T-helper 22 cell (primary cell): ENCODE results near the gene FAM228B.

Experiments used
- DNase-seq: peaks from one replicate; pipeline ENCODE4 v3.0.0-alpha.2; 2020; ENCODE audit warnings: low read depth

The FAM228B gene

DNA sequence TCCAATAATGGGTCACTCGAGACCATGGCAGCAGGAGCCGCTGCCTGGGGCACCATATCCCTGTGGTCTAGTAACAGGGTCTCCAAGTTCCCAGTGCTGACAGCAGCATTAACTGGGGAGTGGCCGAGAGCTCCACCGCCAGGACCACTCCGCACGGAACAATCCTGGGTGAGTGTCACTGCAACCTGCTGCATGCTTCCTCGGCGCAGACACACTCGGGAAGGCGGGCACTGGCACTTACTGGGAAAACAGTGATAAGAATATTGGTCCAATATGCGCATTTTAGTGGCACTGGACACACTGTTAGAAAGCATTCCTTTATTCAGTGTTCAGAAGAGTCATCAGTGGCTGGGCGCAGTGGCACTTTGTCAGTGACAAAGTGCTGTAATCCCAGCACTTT, 81.2 kb downstream of the FAM228B start:
- no peak for DNase-seq

DNA sequence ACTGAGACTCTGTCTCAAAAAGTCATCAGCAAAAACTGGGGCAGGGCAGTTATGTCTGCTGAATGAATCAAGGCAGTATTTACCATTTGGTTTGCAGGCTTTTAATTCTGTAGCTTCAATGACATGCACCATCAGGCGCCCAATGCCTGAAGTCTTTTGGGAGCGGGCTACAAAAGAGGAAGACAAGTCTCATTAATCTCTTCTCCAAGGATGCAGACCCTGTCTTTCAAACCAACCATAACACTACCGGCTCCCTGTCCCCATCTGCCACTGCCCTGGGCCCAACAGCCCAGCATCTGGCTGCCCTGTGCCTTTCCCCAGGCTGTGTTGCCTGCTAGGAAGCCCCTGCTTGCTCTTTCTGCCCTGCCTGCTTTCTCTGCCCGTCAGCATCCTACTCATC, 81.9 kb downstream of the FAM228B start:
- no peak for DNase-seq

DNA sequence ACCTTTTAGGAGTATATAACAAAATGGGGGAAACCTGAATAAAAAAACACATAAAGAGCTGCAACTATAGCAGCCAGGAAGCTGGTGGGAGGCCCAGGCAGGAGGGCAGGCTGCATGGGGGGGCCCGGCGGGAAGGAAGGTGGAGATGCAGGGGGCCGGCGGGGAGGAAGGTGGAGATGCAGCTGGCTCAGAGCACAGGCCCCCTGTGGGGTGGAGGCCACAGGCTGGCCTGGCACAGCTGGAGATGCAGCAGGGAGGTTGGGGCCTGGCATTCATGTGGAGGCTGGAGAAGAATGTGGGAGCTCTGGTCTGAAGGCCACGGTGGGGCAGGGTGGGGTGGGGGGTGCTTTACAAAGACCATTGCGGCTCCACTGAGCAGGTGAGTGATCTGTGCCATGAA, 83.0 kb downstream of the FAM228B start:
- DNase-seq = no peak

DNA sequence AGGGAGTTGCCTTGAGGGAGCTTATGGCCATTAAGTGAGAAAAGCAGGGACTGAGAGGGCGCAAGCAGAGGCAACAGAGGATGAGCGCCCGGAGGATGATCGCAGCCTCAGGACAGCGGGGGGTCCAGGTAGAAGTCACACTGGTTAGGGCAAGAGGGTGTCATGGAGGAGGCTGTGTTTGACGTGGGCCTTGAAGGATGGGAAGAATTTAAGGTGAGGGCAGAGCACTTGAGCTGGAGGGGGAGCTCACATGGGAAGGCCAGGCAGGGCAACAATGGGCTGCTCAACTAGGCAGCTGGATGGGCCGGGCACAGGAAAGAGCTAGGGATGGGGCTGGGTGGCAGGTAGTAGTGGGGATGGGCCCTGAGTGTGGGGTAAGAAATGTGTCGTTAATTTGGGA, 83.4 kb downstream of the FAM228B start:
- no peak for DNase-seq

DNA sequence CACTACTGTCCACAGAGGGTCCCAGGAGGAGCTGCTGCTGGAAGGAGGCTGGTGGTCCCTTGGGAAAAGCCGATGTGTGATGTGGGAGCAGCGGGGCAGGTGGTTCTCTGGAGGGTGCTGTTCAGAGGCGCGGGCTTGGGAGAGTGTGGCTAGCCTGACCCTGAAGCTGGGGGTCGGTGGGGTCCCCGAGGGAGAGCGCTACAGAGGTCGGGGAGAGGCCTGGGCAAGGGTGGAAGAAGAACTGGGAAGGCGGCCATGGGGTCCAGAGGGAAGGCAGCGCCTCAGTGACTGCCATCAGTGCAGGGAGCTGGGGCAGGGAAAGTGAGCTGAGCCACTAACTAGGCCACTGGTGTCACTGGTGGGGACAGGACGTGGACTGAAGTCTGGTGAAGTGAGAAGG, 84.1 kb downstream of the FAM228B start:
- no peak for DNase-seq

DNA sequence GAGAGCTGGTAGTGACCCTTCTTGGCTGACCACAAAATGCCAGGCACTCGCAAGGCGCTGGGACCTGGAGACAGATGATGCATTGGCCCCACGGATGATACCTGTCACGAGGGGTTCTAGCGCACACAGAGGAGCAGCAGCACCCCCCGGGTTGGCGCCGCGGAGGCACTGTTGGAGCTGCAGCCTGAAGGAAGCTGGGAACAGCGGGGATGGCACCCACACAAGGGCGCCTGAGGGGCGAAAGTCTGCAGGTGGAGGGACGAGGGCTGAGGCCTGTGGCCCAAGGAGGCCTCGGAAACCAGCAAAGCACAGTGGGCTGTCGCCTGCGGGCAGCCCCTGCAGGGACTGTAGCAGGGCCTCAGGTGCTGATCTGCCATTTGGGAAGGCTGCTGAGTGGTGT, 85.2 kb downstream of the FAM228B start:
- DNase-seq = no peak

DNA sequence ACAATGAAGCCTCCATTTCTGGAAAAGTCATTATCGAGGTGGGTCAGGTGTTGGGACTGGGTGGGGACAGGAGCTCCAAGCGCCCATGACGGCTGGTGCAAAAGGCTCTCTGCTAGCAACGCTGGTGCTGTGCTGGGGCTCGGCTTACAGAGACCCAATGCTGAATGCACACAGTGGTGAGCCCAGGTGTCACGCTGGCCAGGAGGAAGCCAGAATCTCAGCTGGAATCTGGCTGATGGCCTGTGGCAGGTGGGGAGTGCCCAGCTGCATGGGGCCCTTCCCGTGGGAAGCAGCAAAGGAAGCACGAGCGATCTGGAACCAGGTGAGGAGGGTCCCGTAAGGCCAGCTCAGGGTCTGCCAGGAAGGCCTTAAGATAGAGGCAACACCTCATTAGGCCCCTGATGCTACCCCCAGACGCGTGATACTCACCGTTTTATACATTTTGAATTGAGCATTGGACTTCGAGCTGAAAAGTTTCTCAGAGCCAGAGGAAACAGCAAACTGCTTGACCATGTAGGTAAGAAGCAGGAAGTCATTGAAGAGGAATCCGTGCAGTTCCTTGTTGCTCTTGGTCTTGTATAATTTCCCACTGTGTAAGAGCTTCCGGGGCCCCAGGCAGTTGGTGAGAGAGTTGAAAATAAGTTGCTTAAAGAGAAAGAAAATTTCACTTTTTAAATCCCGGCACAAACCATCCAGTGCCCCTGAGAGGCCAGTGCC, 86.3 kb downstream of the FAM228B start:
- no peak for DNase-seq

DNA sequence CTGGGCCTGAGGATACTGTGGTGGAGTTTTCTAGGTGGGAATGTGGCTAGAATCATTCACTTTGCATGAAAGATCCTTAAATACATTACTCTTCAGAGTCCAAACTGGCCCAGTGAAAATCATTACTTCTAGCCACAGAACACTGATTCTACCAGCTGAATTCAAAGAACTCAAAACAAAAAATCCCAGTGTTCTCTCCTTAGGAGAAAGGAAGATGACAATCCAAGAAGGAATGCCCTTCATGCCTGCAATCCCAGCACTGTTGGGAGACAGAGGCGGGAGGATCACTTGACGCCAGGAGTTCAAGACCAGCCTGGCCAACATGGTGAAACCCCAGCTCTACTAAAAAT, 86.8 kb downstream of the FAM228B start:
- DNase-seq = no peak

DNA sequence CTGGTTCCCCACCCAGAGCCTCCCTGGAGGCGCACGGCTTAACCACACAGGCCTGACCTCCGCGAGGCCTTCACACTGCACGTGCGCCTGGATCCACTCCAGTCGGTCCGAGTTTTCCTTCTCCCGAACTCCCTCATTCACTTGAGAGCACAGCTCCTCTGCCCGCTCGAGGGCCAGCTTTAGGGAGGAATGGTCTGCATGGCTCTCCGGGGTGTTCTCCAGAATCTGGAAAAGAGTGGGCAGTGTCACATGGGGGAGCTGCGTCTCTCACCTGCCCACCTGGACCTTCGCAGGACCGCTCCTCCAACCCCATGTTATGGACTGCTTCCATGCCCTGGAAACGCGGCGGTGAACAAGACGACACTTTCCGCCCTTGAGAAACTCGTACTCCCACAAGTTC, 87.5 kb downstream of the FAM228B start:
- no peak for DNase-seq

DNA sequence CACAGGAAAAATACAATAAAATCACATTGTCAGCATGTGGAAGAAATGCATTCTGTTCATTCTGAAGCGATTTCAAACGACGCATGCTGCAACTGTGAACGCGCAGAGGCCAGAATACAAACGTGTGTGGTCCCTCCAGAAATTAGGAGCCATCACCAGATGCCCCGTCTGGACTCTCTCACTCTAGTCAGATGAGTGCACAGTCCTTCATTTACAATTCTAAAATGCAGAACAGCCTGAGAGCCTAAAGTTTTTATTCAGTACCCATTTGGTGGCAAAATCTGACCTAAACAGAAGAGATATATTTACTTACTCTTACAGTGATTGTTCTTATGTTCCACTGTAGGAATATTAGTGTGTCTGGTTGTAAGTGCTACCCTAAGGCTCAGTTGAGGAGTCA, 88.1 kb downstream of the FAM228B start:
- DNase-seq = no peak

DNA sequence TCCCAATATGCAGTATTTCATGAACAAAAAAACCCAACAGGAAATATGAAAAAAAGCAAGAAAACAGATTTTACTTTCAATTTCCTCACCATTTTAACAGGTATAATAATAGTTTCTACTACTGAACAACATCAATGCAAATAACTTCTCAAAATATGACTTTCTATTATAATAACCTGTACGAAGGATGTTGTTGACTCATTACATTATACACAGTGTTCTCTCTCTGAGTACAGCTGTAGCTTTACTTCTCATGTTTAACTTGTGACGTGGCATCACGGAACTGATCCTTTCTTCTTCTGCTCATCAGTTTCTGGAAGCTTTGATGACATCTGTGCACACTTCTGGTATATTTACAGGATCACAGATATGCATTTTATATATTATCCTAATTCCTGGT, 91.6 kb downstream of the FAM228B start:
- no peak for DNase-seq
